HPDE6-E6E7 (cell line): Measurements from ENCODE around the gene AQP9.

ENCODE experiments used
- DNase-seq: peaks from one replicate; pipeline ENCODE4 v3.0.0; 2011; ENCODE audit warnings: missing footprints; ENCODE audit errors: extremely low spot score

Gene AQP9

GRCh38 chr15:58139989-58140522 lies 1.9 kb downstream of the AQP9 start:
- no peak for DNase-seq

DNA sequence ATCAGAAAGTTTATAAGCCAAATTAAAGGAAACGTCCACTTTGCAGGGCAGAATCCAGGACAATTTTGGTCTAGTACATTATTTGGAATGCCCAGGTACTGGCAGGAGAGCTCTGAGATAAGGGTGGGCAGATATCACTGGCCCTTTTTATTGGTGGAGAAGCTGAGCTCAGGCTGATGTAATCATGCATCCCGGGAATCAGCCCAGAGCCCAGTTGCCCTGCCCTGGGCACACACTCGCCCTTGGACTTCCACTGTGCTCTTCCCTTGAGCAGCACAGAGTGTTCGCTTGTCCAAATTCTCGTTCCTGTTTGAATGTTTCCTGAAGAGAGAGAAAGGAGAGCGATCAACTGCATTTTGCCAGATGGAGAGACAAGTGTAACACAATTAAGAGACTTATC lies 3.7 kb downstream of the AQP9 start:
- DNase-seq: no peak

DNA sequence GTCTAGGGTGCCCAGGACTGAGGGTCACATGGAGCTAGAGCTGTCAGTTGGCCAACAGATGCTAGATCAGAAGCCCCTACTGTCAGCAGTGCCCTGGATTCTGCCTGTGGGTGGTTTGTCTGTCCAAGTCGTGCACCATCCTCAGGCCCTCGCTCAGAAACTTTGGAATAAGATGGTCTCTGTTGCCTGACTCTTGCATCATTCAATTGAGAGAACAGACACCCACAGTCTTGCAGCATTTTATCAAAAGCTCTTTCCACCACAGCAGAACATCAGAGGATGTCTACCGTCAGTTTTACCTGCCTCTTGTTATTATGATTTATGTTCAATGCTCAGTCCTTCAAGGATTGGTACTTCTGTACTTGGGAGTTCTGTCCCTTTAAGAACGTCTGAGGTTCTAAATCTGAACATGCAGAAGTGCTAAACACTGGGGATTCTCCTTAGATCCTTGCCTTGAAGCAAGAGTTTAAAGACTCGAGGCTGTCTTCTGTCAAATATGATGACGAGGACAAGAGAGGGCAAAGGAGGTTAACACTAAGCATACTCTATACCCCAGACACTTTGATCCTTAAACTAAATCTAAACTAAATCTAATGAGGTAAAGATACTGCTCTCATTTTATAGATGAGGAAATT lies 4.8 kb downstream of the AQP9 start:
- no peak for DNase-seq

DNA sequence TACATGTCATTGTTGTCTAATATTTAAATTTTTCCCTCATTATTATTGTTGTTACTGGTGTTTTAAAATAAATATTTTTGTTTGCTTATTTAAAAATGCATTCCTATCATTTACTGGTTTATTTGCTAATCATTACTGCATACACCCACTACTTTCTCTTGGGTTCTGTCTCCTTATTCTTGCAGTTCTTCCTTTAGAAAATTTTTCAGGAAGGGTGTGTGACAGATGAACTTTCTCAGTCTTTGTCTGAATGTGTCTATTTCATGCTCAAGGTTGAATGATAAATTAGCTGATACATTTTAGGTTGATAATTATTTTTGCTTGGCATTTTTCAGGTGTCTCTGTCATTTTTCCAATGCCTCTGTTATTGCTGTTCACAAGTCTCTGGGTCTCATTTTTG lies 7.4 kb downstream of the AQP9 start:
- DNase-seq: no peak

DNA sequence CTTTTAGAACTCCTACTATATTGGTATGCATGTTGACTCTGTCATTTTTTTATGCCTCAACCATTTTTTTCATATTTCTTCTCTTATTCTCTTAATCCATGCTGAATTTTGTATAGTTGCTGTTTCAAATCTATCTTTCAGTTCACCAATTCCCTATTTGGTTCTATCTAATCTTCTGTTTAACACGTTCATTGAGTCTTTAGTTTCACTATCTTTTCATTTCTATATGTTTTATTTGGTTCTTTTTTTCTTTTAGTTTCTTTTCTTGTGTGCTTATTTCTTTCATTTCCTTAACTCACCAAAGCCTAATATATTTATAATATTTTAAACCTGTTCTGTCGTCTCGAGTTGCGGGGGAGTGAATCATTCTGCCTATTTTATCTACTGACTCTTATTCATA lies 8.0 kb downstream of the AQP9 start:
- DNase-seq: no peak

GRCh38 chr15:58146749-58147148 lies 8.6 kb downstream of the AQP9 start:
- no peak for DNase-seq

DNA sequence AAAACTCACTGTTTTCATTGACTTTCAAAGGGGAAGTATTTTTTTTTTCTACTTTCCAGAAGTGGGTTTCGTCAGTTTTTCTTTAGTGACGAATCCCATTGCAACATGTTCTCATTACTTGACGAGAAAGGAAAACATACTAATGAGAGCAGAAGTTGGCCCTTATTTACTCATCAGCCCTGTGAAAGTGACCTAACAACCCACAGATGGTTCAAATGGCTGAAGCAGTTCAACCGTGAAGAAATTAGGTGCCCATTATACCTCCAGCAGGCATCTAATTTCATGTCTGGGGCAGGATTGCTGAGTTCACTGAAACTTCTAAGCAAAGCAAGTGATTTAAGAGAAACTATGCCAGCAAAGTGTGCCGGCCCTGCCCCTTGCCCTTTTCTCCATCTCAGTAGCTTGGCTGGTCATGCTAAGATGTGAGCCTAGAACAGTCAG lies 9.0 kb downstream of the AQP9 start:
- no peak for DNase-seq

DNA sequence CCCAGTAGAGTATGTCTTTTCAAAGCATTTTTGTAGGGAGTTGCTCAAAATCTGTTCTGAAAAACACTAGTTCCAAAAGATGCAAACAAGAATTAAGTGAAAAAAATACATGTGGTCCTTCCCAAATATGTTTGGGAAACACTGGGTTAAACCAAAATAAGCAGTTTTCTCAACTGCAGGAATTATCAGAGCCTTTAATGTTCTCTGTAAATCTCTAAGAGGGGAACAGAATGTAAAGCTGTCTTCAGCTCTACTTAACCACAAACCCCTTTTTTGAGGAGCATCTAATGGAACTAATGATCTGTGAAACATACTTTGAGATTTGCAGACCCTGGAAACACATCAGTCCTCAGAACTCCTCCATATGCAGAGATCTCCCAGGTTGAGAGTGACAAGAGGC lies 9.9 kb downstream of the AQP9 start:
- no peak for DNase-seq

GRCh38 chr15:58148633-58149445 lies 10.7 kb downstream of the AQP9 start:
- DNase-seq: no peak

DNA sequence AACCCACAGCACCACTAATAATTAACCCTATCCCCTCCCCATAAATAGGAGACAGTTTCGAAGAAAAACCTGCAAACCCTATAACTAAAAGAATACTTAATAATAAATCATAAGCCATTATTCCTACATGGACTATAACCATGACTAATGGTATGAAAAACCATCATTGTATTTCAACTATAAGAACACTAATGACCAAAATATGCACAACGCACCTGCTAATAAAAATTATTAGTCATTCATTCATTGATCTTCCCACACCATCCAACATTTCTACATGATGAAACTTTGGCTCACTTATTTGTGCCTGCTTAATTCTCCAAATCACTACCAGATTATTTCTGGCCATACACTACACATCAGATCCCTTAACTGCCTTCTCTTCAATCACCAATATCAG lies 16.6 kb downstream of the AQP9 start:
- no peak for DNase-seq

DNA sequence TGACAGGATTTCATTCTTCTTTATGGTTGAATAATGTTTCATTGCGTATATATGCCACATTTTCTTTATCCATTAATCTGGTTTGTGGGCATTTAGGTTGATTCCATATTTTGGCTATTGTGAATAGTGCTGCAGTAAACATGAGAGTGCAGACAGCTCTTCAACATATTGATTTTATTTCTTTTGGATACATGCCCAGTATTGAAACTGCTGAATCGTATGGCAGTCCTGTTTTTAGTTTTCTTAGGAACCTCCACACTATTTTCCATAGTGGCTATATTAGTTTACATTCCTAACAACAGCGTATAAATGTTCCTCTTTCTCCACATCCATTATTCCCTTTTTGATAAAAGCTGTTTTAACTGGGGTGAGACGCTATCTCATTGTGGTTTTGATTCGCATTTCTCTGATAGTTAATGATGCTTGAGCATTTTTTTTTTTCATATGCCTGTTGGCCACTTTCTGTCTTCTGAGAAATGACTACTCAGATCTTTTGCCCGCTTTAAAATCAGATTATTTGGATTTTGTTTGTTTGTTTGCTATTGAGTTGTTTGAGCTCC lies 21.7 kb downstream of the AQP9 start:
- no peak for DNase-seq

GRCh38 chr15:58161436-58161930 lies 23.3 kb downstream of the AQP9 start:
- no peak for DNase-seq

- DNase-seq: no peak
Observed at GRCh38 chr15:58163985-58164384, 25.8 kb downstream of the AQP9 start.

GRCh38 chr15:58164926-58165325 lies 26.7 kb downstream of the AQP9 start:
- no peak for DNase-seq

DNA sequence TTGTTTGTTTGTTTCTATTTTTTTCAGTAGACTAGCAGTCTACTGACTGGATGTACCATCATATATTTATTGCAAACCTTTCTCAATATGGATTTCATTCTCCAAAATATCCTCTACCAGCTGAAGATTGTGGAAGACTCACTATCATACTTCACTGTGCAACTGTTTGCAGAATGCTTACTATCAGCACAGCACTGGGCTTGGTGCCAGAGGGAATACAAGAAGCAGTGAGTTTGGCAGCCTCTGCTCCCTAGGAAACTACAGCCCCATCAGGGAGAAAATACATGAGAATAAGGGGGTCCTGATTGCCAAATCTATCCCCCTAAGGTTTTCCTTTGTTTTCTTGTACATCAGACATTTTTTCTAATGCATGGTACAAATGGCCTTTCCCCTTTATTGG lies 27.5 kb downstream of the AQP9 start:
- no peak for DNase-seq

GRCh38 chr15:58167095-58167691 lies 29.0 kb downstream of the AQP9 start:
- no peak for DNase-seq

DNA sequence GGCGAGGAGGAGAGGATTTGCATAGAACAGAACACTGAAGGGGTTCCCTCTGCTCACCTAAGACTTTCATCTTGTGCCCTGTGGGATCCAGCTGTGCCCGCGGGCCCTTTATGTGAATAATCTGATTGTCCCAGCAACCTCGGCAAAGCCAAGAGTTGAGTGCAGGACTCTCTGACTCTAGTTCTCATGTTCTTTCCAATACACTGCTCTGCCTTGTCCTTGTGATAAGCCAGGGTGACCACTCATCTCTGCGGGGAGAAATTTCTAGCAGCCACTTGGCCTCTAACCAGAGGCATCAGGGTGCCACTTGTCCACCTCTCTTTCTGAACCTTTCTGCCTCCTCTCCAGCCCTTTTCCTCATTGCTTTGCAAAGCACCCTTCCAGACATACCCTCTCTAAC lies 31.8 kb downstream of the AQP9 start:
- no peak for DNase-seq

DNA sequence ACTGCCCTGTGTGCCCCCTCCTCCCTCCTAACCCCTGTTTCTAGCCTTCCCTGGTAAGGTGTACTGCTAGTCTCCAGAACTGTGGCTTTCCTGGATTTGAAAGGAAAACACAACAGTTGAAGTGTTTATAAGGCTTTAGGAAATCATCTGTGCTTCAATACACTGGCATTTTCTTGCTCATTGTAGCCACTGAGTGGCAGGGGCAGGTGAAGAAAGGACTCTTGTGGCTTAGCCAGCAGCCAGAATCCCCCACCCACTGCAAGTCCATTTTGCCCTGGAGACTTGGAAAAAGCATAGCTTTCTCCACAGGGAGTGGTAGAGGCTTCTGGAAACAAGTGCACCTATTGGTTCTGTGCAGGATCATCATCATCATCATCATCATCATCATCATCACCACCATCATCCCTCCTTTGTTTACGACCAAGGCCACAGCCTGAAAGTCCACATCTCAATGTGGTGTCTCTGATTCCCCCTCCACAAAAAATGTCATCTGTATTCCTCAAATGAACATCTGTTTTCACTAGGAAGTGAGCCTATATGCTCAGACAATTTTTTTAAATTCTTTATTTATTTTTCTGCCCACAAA lies 33.4 kb downstream of the AQP9 start:
- no peak for DNase-seq

- DNase-seq: no peak
Observed at GRCh38 chr15:58174709-58175108, 36.5 kb downstream of the AQP9 start.

DNA sequence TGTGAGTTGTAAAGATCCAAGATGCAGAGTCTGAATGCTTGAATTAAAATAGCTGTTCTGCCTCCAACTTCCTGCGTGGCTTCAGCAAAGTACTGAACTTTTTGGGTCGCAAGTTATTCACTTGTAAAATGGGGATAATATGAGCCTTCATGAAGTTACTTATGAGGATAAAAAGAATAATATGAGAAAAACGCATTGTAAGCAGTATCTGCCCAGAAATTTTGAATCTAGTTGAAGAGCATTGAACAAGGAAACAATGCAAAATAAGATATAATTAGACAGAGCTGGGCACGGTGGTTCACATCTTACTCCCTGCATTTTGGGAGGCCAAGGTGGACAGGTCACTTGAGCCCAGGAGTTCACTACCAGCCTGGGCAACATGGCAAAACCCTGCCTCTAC lies 37.8 kb downstream of the AQP9 start:
- no peak for DNase-seq

GRCh38 chr15:58178668-58179067 lies 40.5 kb downstream of the AQP9 start:
- no peak for DNase-seq

- no peak for DNase-seq
Observed at GRCh38 chr15:58179206-58179605, 41.0 kb downstream of the AQP9 start.
